Spinal cord (tissue), 10 donors: ENCODE data around the gene GNAI2. TPM values are rescaled to one million over a fixed set of nuclear protein-coding genes. Genes with fewer than 3 reads are reported as not detected.
A peak's percentile ranks its signal among the peaks of the same experiment; 100 is the strongest.
"Not testable (repeated sequence)": the region's sequence is repeated elsewhere in the genome, so short reads cannot be mapped to it uniquely, and the experiment has no call there.

Source experiments
- DNase-seq, 6 donors: peaks; one replicate each; pipeline versions ENCODE4 v3.0.0 to v3.0.0-alpha.2; 2013 to 2015; ENCODE audit warnings: low spot score in 6 of 6, low read depth in 4 of 6
- H3K27ac ChIP-seq: one replicate; pipeline ENCODE4 v1.5.1; 2013; ENCODE audit warnings: low read depth, low read length, control low read depth
- H3K27me3 ChIP-seq: one replicate; pipeline ENCODE4 v1.6.1; 2013; ENCODE audit warnings: low read length; ENCODE audit not compliant: control insufficient read depth, insufficient read depth
- H3K36me3 ChIP-seq: one replicate; pipeline ENCODE4 v1.6.1; 2013; ENCODE audit warnings: low read length; ENCODE audit not compliant: control insufficient read depth, insufficient read depth
- H3K4me1 ChIP-seq: one replicate; pipeline ENCODE4 v1.6.1; 2013; ENCODE audit warnings: low read length; ENCODE audit not compliant: control insufficient read depth, insufficient read depth
- H3K4me3 ChIP-seq: one replicate; pipeline ENCODE4 v1.5.1; 2013; ENCODE audit warnings: low read depth, low read length, control low read depth
- H3K9me3 ChIP-seq: one replicate; pipeline ENCODE4 v1.6.1; 2013; ENCODE audit warnings: low read length; ENCODE audit not compliant: control insufficient read depth, insufficient read depth
- WGBS: methylation state at CpG from one replicate; pipeline ENCODE4 v1.1.5; 2013; ENCODE audit warnings: missing lambda C conversion rate; ENCODE audit not compliant: insufficient coverage; 5-methylcytosine and 5-hydroxymethylcytosine counted together
- polyA plus RNA-seq, 2 donors: library from polyadenylated mRNA; unstranded; fragments of 120-200 nt; gene quantifications; one replicate each; pipeline ENCODE4 v1.2.1, GENCODE V29; 2013; ENCODE audit not compliant: insufficient read length in 2 of 2
- total RNA-seq, 2 donors: library from RNA; depleted of rRNA in 1 of 2; stranded (reverse); fragments of 120-200 nt in 1 of 2; fragments of >200 nt in 1 of 2; gene quantifications; one replicate each; pipeline versions ENCODE4 v1.2.3 to v1.2.4, GENCODE V29; 2013 to 2014
- donor health status: healthy.

The GNAI2 gene
- total and polyA plus RNA-seq, 4 donors: 123 to 308 (median 264) TPM

DNA sequence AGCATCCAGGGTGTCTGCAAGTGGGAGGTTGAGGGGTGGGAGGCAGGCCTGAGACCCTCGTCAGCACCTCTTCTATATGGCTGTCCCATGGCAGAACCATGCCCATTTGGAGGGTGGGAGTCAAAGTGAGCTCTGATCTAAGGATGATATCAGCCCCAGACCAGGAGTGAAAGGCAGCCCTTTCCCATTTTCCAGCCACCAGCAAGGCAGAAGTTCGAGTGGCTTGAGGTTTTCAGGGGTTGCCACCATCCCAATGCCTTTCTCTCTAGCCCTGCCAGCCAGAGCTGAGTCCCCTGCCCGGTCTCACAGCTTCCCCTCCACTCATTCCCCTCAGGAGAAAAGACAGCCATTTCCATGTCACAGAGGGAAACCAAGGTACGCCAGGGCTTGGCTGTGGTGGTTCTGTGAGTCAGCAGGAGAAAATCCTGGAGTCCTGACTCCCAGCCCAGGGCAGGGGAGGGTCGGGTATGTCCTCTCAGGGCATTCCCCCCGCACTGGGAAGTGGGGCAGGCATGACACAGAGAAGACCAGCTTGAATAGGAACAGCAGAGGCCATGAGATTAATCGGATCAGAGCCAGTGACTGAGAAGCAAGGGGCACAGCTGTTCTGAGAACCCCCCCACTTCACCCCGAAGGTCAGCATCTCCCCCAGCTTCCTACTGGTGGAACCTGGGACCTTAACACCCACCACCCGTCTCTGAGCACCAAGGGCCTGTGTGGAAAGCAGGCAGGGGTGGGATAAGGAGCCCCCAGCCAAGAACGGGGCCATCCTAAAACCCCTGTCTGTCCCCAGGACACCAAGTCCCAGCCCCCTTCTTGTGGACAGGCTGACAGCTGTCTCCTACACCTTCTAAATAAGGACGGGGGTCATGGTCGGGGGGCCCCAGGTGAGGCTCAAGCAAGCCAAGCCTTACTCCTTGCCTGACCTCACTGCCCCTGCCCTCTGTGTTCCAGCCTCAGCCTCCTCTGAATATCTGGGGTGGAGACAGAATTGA lies 31.9 kb upstream of the GNAI2 start:
- 67% methylated on average over 9 of the region's 12 CpGs for WGBS
- no peak for DNase-seq
- Histone ChIP-seq H3K27ac (peak overlapping the region; percentile 52), H3K27me3 (peaks cover 21% of the 10 kb centered on the region), H3K4me3 (no peak overlapping the region), H3K4me1 (peaks cover 68% of the 10 kb centered on the region), H3K36me3 (peaks cover 3% of the 10 kb centered on the region), H3K9me3 (no peaks in the 10 kb centered on the region)

DNA sequence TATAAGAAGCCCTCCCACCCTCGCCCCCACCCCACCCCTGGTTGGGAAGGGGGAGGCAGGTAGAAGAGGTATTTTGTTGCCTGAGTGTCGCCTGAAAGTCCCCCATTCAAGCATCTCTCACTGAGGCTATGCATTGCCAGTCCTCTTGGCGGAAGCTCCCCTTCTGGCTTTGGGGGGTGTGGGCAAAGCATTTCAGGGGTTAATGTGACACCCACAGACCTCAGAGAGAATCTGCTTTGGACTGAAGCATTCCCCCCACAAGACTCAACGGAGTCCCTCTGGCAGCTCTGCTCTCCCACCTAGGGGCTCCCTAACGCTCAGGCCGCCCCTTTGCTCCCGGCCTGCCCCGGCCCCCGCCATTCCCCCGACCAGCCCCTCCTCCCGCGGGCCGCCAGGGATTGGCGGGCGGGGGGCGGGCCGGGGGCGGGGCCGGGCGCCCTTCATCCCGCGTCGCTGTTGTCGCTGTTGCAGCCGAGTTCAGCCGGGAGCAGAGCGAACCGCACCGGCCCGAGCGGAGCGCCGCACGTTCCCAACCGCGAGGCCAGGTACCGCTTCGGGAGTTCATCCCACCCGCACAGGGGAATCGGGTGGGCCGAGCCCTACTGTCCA lies 31.1 kb upstream of the GNAI2 start, which contains the start of gene SLC38A3:
TSS of gene SLC38A3 (plus strand) at position 468 of the 609 bp plus-strand sequence. CDS start 8,929 bp downstream, outside the sequence.
- Histone ChIP-seq H3K27ac (peak within 1 kb of the TSS; percentile 81), H3K4me1 (peaks cover 70% of the 10 kb centered on the region)
- DNase-seq: peak in 2 of 6 donors; percentile 59 to 79

DNA sequence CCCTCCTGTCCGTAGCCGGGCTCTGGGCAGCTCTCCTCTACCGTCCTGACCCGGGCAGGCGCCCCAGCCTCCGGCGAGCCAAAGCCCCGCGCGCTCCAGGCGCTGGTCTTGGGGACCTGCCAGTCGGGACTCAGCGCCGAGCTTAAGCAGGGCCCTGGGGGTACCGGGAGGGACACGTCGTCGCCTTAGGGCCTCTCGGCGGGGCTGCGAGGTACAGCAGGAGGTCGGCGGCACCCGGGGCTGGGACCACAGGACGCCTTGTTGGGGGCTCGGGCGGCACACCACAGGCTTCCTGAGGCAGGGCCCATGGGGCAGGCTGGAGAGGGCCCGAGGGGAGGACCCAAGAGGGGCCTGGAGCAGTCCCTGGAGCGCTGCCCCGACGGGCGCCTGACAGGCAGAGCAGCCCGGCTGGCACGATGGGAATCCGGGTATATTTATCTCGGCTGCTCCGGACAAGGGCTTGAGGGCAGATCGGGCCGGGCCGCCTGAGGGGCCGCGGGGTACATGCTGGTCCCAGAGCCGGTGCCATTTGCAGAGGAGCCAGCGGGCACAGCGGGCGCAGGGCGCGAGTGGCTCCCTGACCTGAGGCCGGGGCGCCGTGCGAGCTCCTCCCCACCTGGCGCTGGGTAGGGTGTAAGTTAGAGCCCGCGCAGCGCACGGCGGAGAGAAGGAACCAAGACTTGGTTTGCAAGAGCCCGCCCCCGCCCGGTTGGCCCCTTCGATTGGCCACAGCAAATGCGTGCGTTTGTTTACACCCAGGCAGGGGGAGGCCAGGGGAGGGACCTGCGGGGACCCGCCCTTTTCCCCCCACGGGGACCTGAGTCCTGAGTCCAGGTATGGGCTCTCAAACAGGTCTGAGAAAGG lies 30.4 kb upstream of the GNAI2 start:
- H3K9me3 ChIP-seq: no peaks in the 10 kb centered on the region
- peaks cover 3% of the 10 kb centered on the region for H3K36me3 ChIP-seq
- peaks cover 77% of the 10 kb centered on the region for H3K4me1 ChIP-seq
- peak overlapping the region; percentile 81 for H3K27ac ChIP-seq
- peak overlapping the region; percentile 72 for H3K4me3 ChIP-seq
- peak in 2 of 6 donors; percentile 39 to 67 for DNase-seq
- peaks cover 21% of the 10 kb centered on the region for H3K27me3 ChIP-seq
- WGBS: 2% methylated on average over 67 of the region's 67 CpGs

More for the DNA sequence above, 31.1 kb upstream of the GNAI2 start, which contains the start of gene SLC38A3:
- Histone ChIP-seq H3K36me3 (peaks cover 3% of the 10 kb centered on the region), H3K9me3 (no peaks in the 10 kb centered on the region), H3K27me3 (peaks cover 21% of the 10 kb centered on the region), H3K4me3 (peak within 1 kb of the TSS; percentile 72)
- whole genome bisulfite sequencing: under 1% methylated on average over 33 of the region's 41 CpGs

DNA sequence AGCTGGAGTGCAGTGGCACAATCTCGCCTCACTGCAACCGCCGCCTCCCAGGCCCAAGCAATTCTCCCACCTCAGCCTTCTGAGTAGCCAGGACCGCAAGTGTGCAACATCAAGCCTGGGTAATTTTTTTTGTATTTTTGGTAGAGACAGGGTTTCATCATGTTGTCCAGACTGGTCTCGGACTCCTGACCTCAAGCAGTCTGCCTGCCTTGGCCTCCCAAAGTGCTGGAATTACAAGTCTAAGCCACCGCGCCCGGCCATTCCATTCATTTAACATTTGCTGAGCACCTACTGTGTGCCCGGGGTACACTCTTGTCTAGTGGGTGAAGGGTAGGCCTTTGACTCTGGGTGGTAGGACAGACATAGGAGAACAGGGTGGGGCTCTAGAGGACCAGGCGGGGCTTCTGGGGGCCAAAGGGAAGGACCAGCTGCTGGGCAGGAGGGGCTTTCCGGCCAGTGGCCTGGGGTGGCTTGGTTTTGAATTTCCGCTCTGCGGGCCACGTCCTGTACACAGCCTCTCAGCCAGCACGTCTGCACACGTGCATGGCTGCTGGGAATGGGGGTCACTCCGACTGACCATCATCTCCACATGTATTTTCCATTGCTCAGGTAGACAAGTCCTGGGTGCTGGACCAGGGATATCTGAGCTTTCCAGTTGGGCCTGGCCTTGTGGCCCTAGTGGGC lies 28.5 kb upstream of the GNAI2 start:
- WGBS: 85% methylated on average over 12 of the region's 17 CpGs
- no peak overlapping the region for H3K4me3 ChIP-seq
- no peak for DNase-seq
- peak overlapping the region; percentile 48 for H3K27ac ChIP-seq
- H3K27me3 ChIP-seq: peaks cover 21% of the 10 kb centered on the region
- H3K4me1 ChIP-seq: peaks cover 84% of the 10 kb centered on the region
- H3K9me3 ChIP-seq: no peaks in the 10 kb centered on the region
- peaks cover 7% of the 10 kb centered on the region for H3K36me3 ChIP-seq

DNA sequence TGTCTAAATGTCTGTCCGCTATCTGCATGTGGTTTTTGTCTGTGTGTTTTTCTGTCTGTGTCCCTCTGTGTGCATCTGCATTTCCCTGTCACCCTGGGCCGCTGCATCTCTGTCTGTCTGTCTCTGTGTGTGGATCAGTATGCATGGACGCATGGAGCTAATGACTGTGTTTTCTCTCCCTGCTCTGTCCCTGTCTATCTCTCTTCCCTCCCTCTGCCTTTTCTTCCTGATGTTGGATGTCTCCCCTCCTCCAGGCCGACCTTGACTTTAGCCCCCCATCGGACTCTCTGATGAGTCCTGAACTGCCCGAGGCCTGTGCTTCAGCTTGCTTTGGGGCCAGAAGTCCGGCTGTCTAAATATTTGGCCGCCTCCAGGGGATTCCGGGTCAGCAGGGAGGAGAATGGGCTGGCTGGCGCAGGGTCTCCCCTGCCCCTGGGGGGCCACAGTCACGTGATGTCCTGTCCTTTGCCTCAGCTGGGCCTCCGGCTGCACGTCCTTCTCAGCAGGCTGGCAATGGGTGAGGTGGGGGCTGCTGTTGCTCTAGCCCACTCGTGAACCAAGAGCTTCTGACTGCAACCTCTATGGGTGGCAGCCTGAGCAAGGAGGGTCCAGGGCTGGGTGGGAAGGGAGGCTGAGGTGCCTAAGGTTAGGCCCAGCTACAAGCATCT lies 27.2 kb upstream of the GNAI2 start:
- H3K4me1 ChIP-seq: peaks cover 86% of the 10 kb centered on the region
- peaks cover 18% of the 10 kb centered on the region for H3K27me3 ChIP-seq
- DNase-seq: peak in 2 of 6 donors; percentile 9 to 70
- H3K4me3 ChIP-seq: no peak overlapping the region
- H3K27ac ChIP-seq: peak overlapping the region; percentile 66
- H3K36me3 ChIP-seq: peaks cover 11% of the 10 kb centered on the region
- WGBS: 30% methylated on average over 12 of the region's 14 CpGs
- no peaks in the 10 kb centered on the region for H3K9me3 ChIP-seq

DNA sequence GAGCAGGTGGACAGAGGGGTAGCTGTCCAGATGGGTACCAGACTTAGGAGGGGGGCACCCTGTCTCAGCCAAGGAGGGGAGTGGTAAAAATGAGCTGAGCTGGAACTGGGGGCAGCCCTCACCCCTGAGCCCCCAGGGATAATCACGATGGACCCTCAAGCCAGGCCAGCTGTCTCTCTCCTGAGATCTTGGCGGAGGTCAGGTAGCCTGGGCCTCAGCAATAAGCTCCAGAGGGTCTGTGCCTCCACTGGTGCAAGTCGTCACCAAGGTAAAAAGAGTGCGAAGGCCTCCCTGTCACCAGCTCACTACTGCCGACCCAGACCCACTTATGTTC lies 25.9 kb upstream of the GNAI2 start:
- Histone ChIP-seq H3K27ac (no peak overlapping the region), H3K27me3 (peaks cover 9% of the 10 kb centered on the region), H3K36me3 (peaks cover 22% of the 10 kb centered on the region), H3K9me3 (no peaks in the 10 kb centered on the region), H3K4me1 (peaks cover 88% of the 10 kb centered on the region), H3K4me3 (no peak overlapping the region)
- WGBS: 69% methylated on average over 4 of the region's 5 CpGs
- DNase-seq: no peak

DNA sequence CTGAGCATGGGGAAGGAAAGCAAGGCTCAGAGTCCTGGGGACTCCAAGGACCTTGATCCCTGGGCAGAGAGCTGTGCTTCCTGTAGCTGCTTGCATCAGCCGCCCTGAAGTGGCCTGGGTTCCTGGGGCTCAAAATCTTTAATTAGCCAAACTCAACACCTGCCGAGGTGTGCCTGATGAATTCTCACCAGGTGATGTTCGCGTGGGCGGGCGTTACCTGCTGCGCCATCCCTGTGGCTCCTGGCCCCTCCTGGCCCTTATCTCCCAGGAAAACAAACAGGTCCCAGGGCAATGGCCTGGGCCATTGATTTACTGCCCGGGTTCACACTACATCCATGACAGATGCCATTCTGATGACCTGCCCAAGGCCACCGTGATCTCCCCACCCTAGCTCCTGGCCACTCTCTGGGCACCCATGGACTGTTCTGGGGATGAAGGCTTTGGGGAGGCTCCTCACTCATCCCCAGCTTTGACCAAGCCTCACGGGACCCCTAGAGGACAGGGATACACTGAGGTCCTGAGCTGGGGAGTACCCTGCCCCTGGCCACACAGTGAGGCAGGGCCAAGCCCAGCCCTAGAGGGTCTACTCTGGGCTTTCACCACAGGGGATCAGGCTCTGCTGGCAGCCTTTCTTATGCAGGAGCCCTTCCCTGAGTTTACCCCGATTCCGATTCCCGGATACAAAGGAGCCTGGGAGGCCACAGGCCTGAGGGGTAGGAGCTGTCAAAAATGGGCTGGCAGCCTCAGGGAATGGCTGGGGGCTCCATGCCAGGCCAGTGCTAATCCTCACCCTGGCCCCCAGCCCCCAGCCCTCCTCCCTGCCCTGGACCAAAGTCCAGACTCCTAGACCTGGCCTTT lies 25.3 kb upstream of the GNAI2 start:
- DNase-seq: no peak
- H3K27ac ChIP-seq: no peak overlapping the region
- H3K4me3 ChIP-seq: no peak overlapping the region
- WGBS: 78% methylated on average over 12 of the region's 13 CpGs
- H3K9me3 ChIP-seq: no peaks in the 10 kb centered on the region
- peaks cover 86% of the 10 kb centered on the region for H3K4me1 ChIP-seq
- H3K27me3 ChIP-seq: peaks cover 3% of the 10 kb centered on the region
- H3K36me3 ChIP-seq: peaks cover 26% of the 10 kb centered on the region

DNA sequence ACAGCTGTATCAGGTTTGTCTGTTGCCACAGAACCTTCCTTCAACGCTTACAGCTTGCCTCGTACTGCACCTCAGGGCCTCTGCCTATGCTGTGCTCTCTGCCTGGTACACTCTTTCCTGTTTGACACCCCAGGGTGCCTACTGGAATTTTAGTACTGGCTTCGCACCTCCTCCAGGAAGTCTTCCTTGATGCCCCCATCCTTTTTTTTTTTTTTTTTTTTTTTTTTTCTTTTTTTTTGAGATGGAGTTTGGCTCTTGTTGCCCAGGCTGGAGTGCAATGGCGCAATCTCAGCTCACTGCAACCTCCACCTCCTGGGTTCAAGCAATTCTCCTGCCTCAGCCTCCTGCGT lies 24.7 kb upstream of the GNAI2 start:
- 91% methylated on average over 2 of the region's 5 CpGs for WGBS
- not testable (repeated sequence) for H3K27ac ChIP-seq, DNase-seq

More for the DNA sequence above, 24.7 kb upstream of the GNAI2 start:
- not testable (repeated sequence) for H3K9me3 ChIP-seq, H3K27me3 ChIP-seq, H3K4me3 ChIP-seq
- Histone ChIP-seq H3K4me1 (peaks cover 80% of the 10 kb centered on the region), H3K36me3 (peaks cover 32% of the 10 kb centered on the region)
